ENCODE measurements around the gene MNS1.
A peak's percentile ranks its signal among the peaks of the same experiment; 100 is the strongest.

MNS1 gene

GRCh38 chr15:56456229-56456628, 8.7 kb downstream of the MNS1 start:
- H3K27ac ChIP-seq: no peak overlapping the region
- TF ChIP-seq CTCF (IDR thresholded peaks at IDR 0.05) (no peak), ZFX (IDR thresholded peaks at IDR 0.05; ENCODE audit: borderline replicate concordance) (no peak)

GRCh38 chr15:56454836-56455235, 10.1 kb downstream of the MNS1 start:
- H3K27ac ChIP-seq: no peak overlapping the region
- TF ChIP-seq ZFX (IDR thresholded peaks at IDR 0.05; ENCODE audit: borderline replicate concordance) (no peak), CTCF (IDR thresholded peaks at IDR 0.05) (no peak)

GRCh38 chr15:56445746-56446145, 19.2 kb downstream of the MNS1 start:
- no peak for TF ChIP-seq CTCF (IDR thresholded peaks at IDR 0.05)
- no peak for TF ChIP-seq ZFX (IDR thresholded peaks at IDR 0.05; ENCODE audit: borderline replicate concordance)
- no peak overlapping the region for H3K27ac ChIP-seq

- TF ChIP-seq ZFX (IDR thresholded peaks at IDR 0.05; ENCODE audit: borderline replicate concordance): no peak
- no peak for TF ChIP-seq CTCF (IDR thresholded peaks at IDR 0.05)
- no peak overlapping the region for H3K27ac ChIP-seq
These were observed 22.6 kb downstream of the MNS1 start for GRCh38 chr15:56442354-56442753.

GRCh38 chr15:56440214-56440770, 24.6 kb downstream of the MNS1 start:
- no peak overlapping the region for H3K27ac ChIP-seq

GRCh38 chr15:56432304-56432703, 32.6 kb downstream of the MNS1 start:
- TF ChIP-seq ZFX (IDR thresholded peaks at IDR 0.05; ENCODE audit: borderline replicate concordance) (no peak), CTCF (IDR thresholded peaks at IDR 0.05) (no peak)
- no peak overlapping the region for H3K27ac ChIP-seq

More at GRCh38 chr15:56440214-56440770, 24.6 kb downstream of the MNS1 start:
- TF ChIP-seq CTCF (IDR thresholded peaks at IDR 0.05) (no peak), ZFX (IDR thresholded peaks at IDR 0.05; ENCODE audit: borderline replicate concordance) (no peak)

GRCh38 chr15:56428821-56429458, 36.0 kb downstream of the MNS1 start:
- peak; percentile 70 for TF ChIP-seq CTCF (IDR thresholded peaks at IDR 0.05)
- TF ChIP-seq ZFX (IDR thresholded peaks at IDR 0.05; ENCODE audit: borderline replicate concordance): no peak
- H3K27ac ChIP-seq: no peak overlapping the region

Measured in 22Rv1 (cell line).